HG02981 (cell line): Measurements from ENCODE around the gene BCKDHB.
A peak's percentile ranks its signal among the peaks of the same experiment; 100 is the strongest.

ENCODE experiments used
- ATAC-seq: cut with Tn5 transposase; IDR thresholded peaks from one replicate; pipeline ENCODE4 v1.9.1; 2021; ENCODE audit warnings: mild to moderate bottlenecking, moderate library complexity; ENCODE audit not compliant: unreplicated experiment

The BCKDHB gene

DNA sequence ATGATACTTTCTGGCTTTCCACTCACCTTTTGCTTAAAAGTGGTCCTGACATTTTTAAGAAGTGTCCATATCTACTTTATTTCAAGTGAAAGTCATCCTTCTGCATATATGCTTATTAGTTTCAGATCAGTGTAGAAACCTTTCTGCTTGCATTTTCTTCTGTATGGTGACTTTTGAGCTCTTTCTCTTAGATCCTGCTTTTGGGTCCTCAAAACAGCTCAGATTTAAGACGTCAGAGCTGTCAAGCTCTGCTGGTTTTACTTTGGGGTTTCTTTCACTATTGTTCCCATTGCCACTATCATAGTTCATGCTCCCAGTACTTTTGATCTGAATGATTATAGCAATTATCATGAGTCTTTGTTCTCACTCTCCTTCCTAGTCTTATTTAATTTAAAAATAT, 41.7 kb downstream of the BCKDHB start:
- ATAC-seq = no peak

- no peak for ATAC-seq
Observed at GRCh38 chr6:80151635-80152034, 45.2 kb downstream of the BCKDHB start.

DNA sequence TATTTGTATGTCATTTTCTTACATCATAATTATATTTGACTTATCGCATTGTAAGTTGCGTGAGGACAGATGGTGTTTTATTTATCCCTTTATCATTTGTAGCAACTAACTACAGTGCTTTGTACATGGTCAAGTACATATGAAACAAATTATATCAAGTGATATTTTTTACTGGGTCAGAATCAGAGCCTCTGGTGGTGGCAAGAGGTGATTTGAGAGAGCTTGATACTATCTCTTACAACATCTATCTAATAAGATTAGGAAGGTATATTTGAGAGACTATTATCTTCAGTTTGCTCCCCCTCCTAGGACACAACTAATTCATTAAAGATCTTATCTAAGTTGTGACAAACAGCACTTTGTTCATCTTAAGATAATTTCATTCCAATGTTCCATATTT, 47.7 kb downstream of the BCKDHB start:
- no peak for ATAC-seq

- ATAC-seq = no peak
Observed at GRCh38 chr6:80156221-80156620, 49.8 kb downstream of the BCKDHB start.

GRCh38 chr6:80158478-80158989, 52.1 kb downstream of the BCKDHB start:
- no peak for ATAC-seq

DNA sequence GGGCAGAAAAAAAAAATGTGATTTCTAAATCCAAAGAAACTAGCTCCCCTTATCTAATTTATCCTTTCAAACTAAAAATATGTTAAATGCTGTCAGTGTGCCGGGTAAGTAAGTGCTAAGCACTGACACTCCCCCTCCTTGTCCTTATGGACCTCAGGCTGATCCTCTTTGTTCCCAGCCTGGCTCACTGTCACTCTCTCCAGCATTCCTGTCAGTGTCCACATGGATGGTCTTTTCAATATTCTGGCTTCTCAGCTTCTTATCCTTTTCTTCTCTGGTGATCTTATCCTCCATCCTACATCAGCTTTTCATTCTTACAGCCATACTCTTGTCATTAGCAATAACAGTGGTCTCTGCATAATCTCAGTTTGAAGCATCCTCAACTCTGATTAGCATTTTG, 55.0 kb downstream of the BCKDHB start:
- no peak for ATAC-seq

- ATAC-seq = peak; percentile 72
Observed at GRCh38 chr6:80163754-80164187, 57.3 kb downstream of the BCKDHB start.

DNA sequence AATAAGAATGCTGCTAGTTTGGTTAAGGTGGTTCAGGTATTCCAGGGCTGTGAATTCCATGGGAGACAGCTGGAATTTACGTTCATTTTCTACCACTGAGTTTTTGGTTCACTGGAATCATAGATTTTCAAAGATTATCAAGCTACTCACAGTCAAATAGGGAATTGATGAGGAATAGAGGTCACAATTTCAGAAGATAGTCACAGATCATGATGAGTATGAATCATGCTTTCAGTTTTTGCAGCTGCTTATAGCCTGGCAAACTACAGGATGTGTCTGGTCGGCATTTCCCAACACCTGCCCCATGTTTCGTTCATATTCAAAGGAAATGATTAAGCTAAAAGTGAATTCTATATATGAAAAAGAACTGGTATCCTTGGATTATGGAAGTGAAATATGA, 58.7 kb downstream of the BCKDHB start:
- ATAC-seq = peak; percentile 94

DNA sequence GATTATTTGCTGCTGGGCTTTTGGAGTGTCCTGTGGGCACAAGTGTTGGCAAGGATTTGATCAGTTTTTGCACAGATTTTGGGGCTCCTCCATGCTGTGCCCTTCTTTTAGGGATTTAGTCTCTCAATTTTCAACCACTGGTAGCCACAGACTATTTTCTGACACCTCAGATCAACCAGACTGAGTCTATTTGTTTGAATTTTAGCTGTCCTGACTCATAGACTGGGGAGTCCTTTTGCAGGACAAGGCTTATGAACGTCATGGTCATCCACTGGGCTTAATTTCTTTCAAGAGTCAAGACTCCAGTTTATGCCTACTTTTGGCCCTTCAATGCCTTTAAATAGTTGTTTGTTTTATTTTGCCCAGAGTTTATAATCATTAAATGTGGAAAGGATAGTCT, 59.3 kb downstream of the BCKDHB start:
- ATAC-seq = no peak

GRCh38 chr6:80170433-80170832, 64.0 kb downstream of the BCKDHB start:
- ATAC-seq = no peak

- no peak for ATAC-seq
Observed at GRCh38 chr6:80173411-80173810, 66.9 kb downstream of the BCKDHB start.

DNA sequence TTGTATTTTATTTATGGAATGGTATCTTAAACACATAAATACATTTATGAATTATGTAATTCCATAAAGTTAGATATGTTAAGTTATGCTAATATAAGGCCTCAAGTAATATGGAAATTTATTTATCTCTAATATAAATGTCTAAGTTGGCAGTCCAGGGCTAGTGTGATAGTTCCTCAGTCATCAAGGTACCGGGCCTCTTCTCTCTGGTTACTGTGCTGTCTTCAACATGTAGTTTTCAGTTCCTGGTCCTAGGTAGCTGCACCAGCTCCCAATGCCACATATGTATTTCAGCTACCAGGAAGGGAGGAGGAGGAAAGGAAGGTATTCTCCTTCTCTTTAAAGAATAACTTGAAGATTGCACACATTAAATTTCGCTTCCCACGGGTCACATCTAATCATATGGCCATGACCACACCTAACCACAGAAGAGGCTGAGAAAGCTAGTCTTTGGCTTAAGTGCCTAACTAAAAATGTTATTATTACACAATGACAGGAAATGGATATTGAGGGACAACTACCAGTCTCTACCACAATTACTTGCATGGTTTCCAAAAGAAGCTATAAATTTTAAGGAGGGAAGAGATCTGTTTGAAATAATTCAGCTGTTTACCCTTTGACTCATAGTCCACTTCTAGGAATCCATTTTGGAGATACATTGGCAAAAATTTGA, 68.6 kb downstream of the BCKDHB start:
- ATAC-seq = peak; percentile 63

DNA sequence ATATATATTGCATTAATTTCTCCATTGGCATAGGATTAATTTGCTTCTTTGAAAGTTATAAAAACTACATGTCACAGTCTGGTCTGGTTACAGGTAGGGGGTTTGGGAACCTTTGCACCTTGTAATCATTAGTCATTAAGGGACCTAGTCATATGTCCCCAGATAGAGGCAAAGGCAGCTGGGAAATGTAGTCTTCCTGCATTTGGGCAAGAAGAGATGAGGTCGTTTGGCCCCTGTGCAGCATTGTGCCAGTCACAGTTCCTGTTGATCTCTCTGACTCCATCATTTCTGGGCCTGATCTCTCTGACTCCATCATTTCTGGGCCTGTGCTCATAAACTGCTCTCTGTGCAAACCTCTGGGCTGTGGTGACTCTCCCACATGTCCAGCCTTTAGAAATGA, 73.2 kb downstream of the BCKDHB start:
- ATAC-seq = no peak

DNA sequence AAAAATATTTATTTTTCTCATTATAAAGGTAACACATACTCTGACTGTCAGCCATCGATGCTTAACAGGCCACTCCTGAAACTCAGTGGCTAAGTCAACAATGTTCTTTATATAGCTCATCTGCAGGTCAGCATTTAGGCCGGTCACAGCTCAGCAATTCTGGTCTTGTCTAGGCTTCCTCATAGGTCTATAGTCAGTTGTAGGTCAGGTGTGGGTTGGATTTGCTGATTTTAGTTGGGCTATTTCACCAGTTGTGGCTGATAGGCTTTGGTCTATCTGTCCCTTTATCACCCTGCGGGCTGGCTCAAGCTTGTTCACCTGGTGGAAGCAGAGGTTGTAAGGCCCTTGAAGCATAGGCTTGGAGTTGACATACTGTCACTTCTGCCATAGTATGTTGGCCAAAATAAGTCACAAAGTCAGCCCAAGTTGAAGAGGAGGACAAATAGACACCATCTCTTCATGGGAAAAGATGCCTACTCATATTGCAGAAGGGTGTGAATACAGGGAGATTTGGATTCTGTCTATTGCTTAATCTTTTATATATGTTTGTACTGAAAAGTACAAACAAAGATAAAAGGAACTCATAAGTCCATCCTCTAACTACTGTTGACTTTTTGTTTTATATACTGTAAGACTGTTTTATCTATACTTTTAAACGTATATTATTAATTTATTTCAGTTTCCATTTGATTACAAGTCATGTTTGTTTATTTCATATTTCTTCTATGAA, 75.0 kb downstream of the BCKDHB start:
- ATAC-seq = peak; percentile 57

- no peak for ATAC-seq
Observed at GRCh38 chr6:80182308-80182707, 75.8 kb downstream of the BCKDHB start.

- no peak for ATAC-seq
Observed at GRCh38 chr6:80183019-80183795, 76.7 kb downstream of the BCKDHB start.

DNA sequence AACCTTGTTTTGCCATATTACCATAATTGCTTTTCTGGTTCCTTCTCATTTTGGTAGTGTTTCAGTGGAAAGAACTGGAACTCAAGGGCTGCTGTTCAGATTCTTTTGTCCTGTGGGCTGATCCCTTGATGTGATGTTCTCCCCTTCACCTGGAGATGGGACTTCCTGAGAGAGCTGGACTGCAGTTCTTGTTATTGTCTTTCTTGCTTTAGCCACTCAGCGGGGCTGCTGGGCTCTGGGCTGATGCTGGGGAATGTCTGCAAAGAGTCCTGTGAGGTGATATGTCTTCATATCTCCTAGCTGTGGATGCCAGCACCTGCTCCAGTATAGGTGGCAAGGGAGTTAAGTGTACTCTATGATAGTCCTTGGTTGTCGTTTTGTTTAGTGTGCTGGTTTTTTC, 79.0 kb downstream of the BCKDHB start:
- no peak for ATAC-seq

DNA sequence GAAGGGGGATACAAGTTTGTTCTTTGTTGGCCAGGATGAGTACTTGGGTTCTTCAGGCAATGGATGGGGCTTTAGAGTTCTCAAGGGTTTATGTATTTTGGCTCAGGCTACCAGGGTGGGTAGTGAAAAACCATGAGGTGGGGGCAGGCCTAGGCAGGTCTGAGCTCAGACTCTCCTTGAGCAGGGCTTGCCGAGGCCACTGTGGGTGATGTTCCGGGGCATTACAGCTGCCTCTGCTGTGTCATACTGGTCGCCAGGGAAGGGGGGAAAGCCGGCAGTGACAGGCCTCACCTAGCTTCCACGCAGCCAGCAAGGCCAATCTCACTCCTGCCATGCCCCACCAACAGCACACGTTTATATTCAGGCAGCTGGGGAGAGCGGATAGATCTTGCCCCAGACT, 79.6 kb downstream of the BCKDHB start:
- ATAC-seq = no peak

GRCh38 chr6:80196906-80197305, 90.4 kb downstream of the BCKDHB start:
- no peak for ATAC-seq

DNA sequence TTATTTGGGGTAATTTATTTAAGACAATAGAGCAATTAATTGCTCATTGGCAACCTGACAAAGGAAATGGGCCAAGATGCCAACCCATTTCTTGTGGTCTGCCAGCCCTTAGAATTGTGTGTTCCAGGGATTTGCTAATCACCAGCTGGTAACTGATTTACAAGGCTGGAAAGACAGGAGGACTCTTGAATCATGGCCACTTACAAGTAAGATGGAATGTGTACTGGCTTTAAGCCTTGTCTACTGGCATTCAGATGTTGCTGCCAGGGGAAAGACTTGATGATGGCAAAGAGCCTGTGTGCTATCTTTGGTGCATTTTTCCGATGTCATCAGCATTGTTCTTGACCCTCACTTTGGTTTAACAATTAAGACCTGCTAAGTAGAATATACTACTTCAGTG, 91.0 kb downstream of the BCKDHB start:
- ATAC-seq = no peak

DNA sequence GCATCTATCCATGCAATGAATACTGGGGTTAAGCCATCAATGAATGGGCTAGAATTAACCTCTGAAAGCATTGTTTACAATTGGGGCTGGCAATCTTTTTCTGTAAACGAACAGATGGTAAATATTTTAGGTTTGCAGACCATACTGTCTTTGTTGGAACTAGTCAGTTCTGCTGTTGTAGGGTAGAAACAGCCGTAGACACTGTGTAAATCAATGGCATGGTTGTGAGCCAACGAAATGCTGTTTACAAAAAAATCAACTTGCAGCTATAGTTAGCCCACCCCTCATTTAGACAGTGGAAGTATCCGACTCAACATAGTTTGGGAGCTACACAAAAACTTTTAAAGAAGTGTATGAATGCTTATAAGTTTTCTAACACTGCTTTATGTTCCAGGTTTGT, 91.5 kb downstream of the BCKDHB start:
- ATAC-seq = no peak

DNA sequence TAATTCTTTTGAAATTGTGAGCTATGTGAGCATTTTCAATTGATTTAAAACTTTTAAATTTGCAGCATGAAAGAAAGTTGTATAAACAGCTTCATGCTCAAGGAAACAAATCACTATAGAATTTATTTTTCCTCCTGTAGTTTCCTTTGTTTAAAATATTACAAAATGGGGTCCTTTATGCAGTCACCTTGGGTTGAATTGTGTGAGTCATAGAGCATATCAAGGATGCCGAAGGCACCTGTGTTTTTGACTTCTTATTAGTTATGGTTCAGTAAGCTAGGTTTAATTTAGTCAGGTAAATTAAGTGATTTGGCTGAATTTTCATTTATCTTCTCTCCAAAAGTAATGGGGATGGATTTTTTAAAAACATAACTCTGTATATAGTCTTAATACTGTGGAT, 96.8 kb downstream of the BCKDHB start:
- no peak for ATAC-seq
